ENCODE measurements around the gene NT5DC4. TPM values are rescaled to one million over a fixed set of nuclear protein-coding genes. Genes with fewer than 3 reads are reported as not detected.
"Not testable (repeated sequence)": the region's sequence is repeated elsewhere in the genome, so short reads cannot be mapped to it uniquely, and the experiment has no call there.

NT5DC4 gene
- polyA plus RNA-seq, 3 donors = 0.03 TPM; not detected in 2

- WGBS, 3 donors = 91 to 96% (median 96%) methylated on average over 12 of the region's 12 CpGs
- no peak overlapping the region for H3K27ac ChIP-seq (ENCODE audit: low read depth, low read length)
Observed at GRCh38 chr2:112694182-112694581, 26.6 kb upstream of the NT5DC4 start.

GRCh38 chr2:112698834-112699515 is 21.8 kb upstream of the NT5DC4 start:
- H3K27ac ChIP-seq (ENCODE audit: low read depth, low read length) = no peak overlapping the region
- WGBS, 3 donors = 80 to 85% (median 82%) methylated on average over 3 of the region's 3 CpGs

- no peak overlapping the region for H3K27ac ChIP-seq (ENCODE audit: low read depth, low read length)
- WGBS, 3 donors = 52 to 68% (median 53%) methylated on average over 3 of the region's 3 CpGs
Observed at GRCh38 chr2:112699984-112700667, 20.7 kb upstream of the NT5DC4 start.

GRCh38 chr2:112701052-112701451 is 19.8 kb upstream of the NT5DC4 start:
- WGBS, 3 donors = 54 to 85% (median 56%) methylated on average over 8 of the region's 8 CpGs
- H3K27ac ChIP-seq (ENCODE audit: low read depth, low read length) = no peak overlapping the region

- 45 to 79% (median 67%) methylated on average over 2 of the region's 2 CpGs for WGBS, 3 donors
Observed at GRCh38 chr2:112703684-112704083, 17.1 kb upstream of the NT5DC4 start.

GRCh38 chr2:112705575-112705974 is 15.2 kb upstream of the NT5DC4 start:
- WGBS, 3 donors = 87 to 91% (median 88%) methylated on average over 4 of the region's 4 CpGs
- no peak overlapping the region for H3K27ac ChIP-seq (ENCODE audit: low read depth, low read length)

More at GRCh38 chr2:112703684-112704083, 17.1 kb upstream of the NT5DC4 start:
- no peak overlapping the region for H3K27ac ChIP-seq (ENCODE audit: low read depth, low read length)

- H3K27ac ChIP-seq (ENCODE audit: low read depth, low read length) = no peak overlapping the region
- 25 to 57% (median 42%) methylated on average over 5 of the region's 5 CpGs for WGBS, 3 donors
Observed at GRCh38 chr2:112706170-112706664, 14.6 kb upstream of the NT5DC4 start.

- WGBS, 3 donors = 76 to 82% (median 80%) methylated on average over 9 of the region's 9 CpGs
- not testable (repeated sequence) for H3K27ac ChIP-seq (ENCODE audit: low read depth, low read length)
Observed at GRCh38 chr2:112706947-112707346, 13.9 kb upstream of the NT5DC4 start.

- no peak overlapping the region for H3K27ac ChIP-seq (ENCODE audit: low read depth, low read length)
- 54 to 67% (median 66%) methylated on average over 10 of the region's 10 CpGs for WGBS, 3 donors
Observed at GRCh38 chr2:112708968-112709367, 11.9 kb upstream of the NT5DC4 start.

GRCh38 chr2:112709703-112710102 is 11.1 kb upstream of the NT5DC4 start:
- no peak overlapping the region for H3K27ac ChIP-seq (ENCODE audit: low read depth, low read length)
- WGBS, 3 donors = 78 to 85% (median 83%) methylated on average over 6 of the region's 6 CpGs

- WGBS, 3 donors = 77 to 87% (median 84%) methylated on average over 9 of the region's 9 CpGs
- no peak overlapping the region for H3K27ac ChIP-seq (ENCODE audit: low read depth, low read length)
Observed at GRCh38 chr2:112710956-112711750, 9.7 kb upstream of the NT5DC4 start.

- no peak overlapping the region for H3K27ac ChIP-seq (ENCODE audit: low read depth, low read length)
- 71 to 87% (median 81%) methylated on average over 3 of the region's 3 CpGs for WGBS, 3 donors
Observed at GRCh38 chr2:112712465-112712864, 8.4 kb upstream of the NT5DC4 start.

GRCh38 chr2:112712903-112713584 is 7.8 kb upstream of the NT5DC4 start:
- WGBS, 3 donors = 60 to 72% (median 61%) methylated on average over 17 of the region's 17 CpGs

GRCh38 chr2:112713585-112713925 is 7.3 kb upstream of the NT5DC4 start:
- 47 to 68% (median 49%) methylated on average over 7 of the region's 7 CpGs for WGBS, 3 donors
- H3K27ac ChIP-seq (ENCODE audit: low read depth, low read length) = no peak overlapping the region

More at GRCh38 chr2:112712903-112713584, 7.8 kb upstream of the NT5DC4 start:
- no peak overlapping the region for H3K27ac ChIP-seq (ENCODE audit: low read depth, low read length)

GRCh38 chr2:112713926-112714325 is 6.9 kb upstream of the NT5DC4 start:
- no peak overlapping the region for H3K27ac ChIP-seq (ENCODE audit: low read depth, low read length)
- WGBS, 3 donors = 88 to 93% (median 92%) methylated on average over 7 of the region's 7 CpGs

- no peak overlapping the region for H3K27ac ChIP-seq (ENCODE audit: low read depth, low read length)
- WGBS, 3 donors = 81 to 93% (median 92%) methylated on average over 4 of the region's 4 CpGs
Observed at GRCh38 chr2:112714331-112714730, 6.5 kb upstream of the NT5DC4 start.

- H3K27ac ChIP-seq (ENCODE audit: low read depth, low read length) = no peak overlapping the region
- WGBS, 3 donors = 88 to 95% (median 94%) methylated on average over 7 of the region's 7 CpGs
Observed at GRCh38 chr2:112714836-112715631, 5.8 kb upstream of the NT5DC4 start.

- WGBS, 3 donors = 91 to 100% (median 95%) methylated on average over 1 of the region's 1 CpG
- not testable (repeated sequence) for H3K27ac ChIP-seq (ENCODE audit: low read depth, low read length)
Observed at GRCh38 chr2:112716094-112716493, 4.7 kb upstream of the NT5DC4 start.
